HepG2 (cell line): ENCODE measurements around the gene ANKZF1. TPM values are rescaled to one million over a fixed set of nuclear protein-coding genes. Genes with fewer than 3 reads are reported as not detected.

ENCODE experiments used
- ARID3A ChIP-seq: IDR thresholded peaks from 2 replicates; pipeline ENCODE4 v1.6.1; 2012; ENCODE audit warnings: low read depth, low read length, improper control_type of control experiment
- ASH2L ChIP-seq: fragments of 300-600, 200-600 bp; sonication (generic); IDR thresholded peaks from 2 replicates; pipeline ENCODE4 v1.7.0; 2017; ENCODE audit warnings: low read depth, mild to moderate bottlenecking, moderate library complexity, mixed read lengths, low read length; ENCODE audit not compliant: insufficient read length
- ATF1 ChIP-seq: IDR thresholded peaks from 2 replicates; pipeline ENCODE4 v1.6.1; 2016; ENCODE audit warnings: mild to moderate bottlenecking, control low read depth
- ELF1 ChIP-seq: sonication (generic); formaldehyde crosslinking; IDR thresholded peaks from 2 replicates; pipeline ENCODE4 v1.4.0; 2020; ENCODE audit warnings: missing genetic modification reagents
- RFXANK ChIP-seq: IDR thresholded peaks from 2 replicates; pipeline ENCODE4 v1.6.1; 2016
- TOPORS ChIP-seq: sonication (generic); formaldehyde crosslinking; IDR thresholded peaks from 2 replicates; pipeline ENCODE4 v1.8.0; 2023; ENCODE audit warnings: mild to moderate bottlenecking, missing genetic modification reagents
- ZNF232 ChIP-seq: sonication (generic); formaldehyde crosslinking; IDR thresholded peaks from 2 replicates; pipeline ENCODE4 v1.4.0; 2020; ENCODE audit warnings: missing genetic modification reagents, borderline replicate concordance
- ZNF431 ChIP-seq: sonication (generic); formaldehyde crosslinking; IDR thresholded peaks from 2 replicates; pipeline ENCODE4 v1.9.0; 2022; ENCODE audit warnings: missing genetic modification reagents, low read depth, mild to moderate bottlenecking, borderline replicate concordance
- ZNF7 ChIP-seq: IDR thresholded peaks from 2 replicates; pipeline ENCODE4 v1.6.1; 2016; ENCODE audit warnings: missing biosample characterization, missing genetic modification reagents
- polyA plus RNA-seq, 8 experiments: library from polyadenylated mRNA; depleted of rRNA in 3 of 8; stranded (reverse) in 7 of 8; unstranded in 1 of 8; fragments of >200 nt; fragmentation: Illumina TruSeq in 4 of 8; extraction: Trizol in 4 of 8; gene quantifications; 2 replicates each; pipeline versions ENCODE4 v1.2.1 to v1.2.3, GENCODE V29; 2011 to 2016; ENCODE audit warnings: low read depth in 4 of 8, missing spikeins in 1 of 8, mixed read lengths in 1 of 8; ENCODE audit not compliant: insufficient read depth in 1 of 8
- total RNA-seq, 5 experiments: library from RNA; depleted of rRNA; stranded (reverse); fragments of >200 nt; fragmentation: Illumina TruSeq; extraction: Trizol; gene quantifications; 2 replicates each; pipeline ENCODE4 v1.2.3, GENCODE V29; 2016; ENCODE audit warnings: low read depth in 1 of 5
- TF ChIP-seq, protein P1 (sequence below): sonication (generic); formaldehyde crosslinking; IDR thresholded peaks from 2 replicates; pipeline ENCODE4 v1.4.0; 2020; ENCODE audit warnings: mild to moderate bottlenecking, missing genetic modification reagents
- TF ChIP-seq, protein P2 (sequence below): sonication (generic); formaldehyde crosslinking; IDR thresholded peaks from 2 replicates; pipeline ENCODE4 v1.4.0; 2020; ENCODE audit warnings: missing genetic modification reagents
- TF ChIP-seq, protein P3 (sequence below): sonication (generic); formaldehyde crosslinking; IDR thresholded peaks from 2 replicates; pipeline ENCODE4 v1.9.0; 2021; ENCODE audit warnings: missing genetic modification reagents, borderline replicate concordance
- TF ChIP-seq, protein P4 (sequence below): sonication (generic); formaldehyde crosslinking; IDR thresholded peaks from 2 replicates; pipeline ENCODE4 v1.4.0; 2020; ENCODE audit warnings: missing genetic modification reagents, borderline replicate concordance
- TF ChIP-seq, protein P5 (sequence below): IDR thresholded peaks from 2 replicates; pipeline ENCODE4 v1.6.1; 2016; ENCODE audit warnings: control low read depth

The ANKZF1 gene
- total and polyA plus RNA-seq, 2 of the 13 experiments (the other 11 are each of a cell fraction or from before 2014, with no cell fraction given): 25.3 to 128 TPM

- peak; percentile 63; the same call in 1 of the 2 replicates for TF ChIP-seq ZNF431 (CRISPR knock-in tag)
- TF ChIP-seq ARID3A: 0 out of 2 replicates have a peak, but pooled peaks have one; percentile 13
- peak; percentile 67; the same call in 1 of the 2 replicates for TF ChIP-seq TOPORS
- peak; percentile 37; the same call in 1 of the 2 replicates for TF ChIP-seq ZNF232 (CRISPR knock-in tag)
- TF ChIP-seq, protein P1, sequence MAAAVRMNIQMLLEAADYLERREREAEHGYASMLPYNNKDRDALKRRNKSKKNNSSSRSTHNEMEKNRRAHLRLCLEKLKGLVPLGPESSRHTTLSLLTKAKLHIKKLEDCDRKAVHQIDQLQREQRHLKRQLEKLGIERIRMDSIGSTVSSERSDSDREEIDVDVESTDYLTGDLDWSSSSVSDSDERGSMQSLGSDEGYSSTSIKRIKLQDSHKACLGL (CRISPR knock-in tag): peak; percentile 77; the same call in 1 of the 2 replicates
- TF ChIP-seq, protein P2, sequence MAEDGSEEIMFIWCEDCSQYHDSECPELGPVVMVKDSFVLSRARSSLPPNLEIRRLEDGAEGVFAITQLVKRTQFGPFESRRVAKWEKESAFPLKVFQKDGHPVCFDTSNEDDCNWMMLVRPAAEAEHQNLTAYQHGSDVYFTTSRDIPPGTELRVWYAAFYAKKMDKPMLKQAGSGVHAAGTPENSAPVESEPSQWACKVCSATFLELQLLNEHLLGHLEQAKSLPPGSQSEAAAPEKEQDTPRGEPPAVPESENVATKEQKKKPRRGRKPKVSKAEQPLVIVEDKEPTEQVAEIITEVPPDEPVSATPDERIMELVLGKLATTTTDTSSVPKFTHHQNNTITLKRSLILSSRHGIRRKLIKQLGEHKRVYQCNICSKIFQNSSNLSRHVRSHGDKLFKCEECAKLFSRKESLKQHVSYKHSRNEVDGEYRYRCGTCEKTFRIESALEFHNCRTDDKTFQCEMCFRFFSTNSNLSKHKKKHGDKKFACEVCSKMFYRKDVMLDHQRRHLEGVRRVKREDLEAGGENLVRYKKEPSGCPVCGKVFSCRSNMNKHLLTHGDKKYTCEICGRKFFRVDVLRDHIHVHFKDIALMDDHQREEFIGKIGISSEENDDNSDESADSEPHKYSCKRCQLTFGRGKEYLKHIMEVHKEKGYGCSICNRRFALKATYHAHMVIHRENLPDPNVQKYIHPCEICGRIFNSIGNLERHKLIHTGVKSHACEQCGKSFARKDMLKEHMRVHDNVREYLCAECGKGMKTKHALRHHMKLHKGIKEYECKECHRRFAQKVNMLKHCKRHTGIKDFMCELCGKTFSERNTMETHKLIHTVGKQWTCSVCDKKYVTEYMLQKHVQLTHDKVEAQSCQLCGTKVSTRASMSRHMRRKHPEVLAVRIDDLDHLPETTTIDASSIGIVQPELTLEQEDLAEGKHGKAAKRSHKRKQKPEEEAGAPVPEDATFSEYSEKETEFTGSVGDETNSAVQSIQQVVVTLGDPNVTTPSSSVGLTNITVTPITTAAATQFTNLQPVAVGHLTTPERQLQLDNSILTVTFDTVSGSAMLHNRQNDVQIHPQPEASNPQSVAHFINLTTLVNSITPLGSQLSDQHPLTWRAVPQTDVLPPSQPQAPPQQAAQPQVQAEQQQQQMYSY (CRISPR knock-in tag): no peak
- TF ChIP-seq, protein P3, sequence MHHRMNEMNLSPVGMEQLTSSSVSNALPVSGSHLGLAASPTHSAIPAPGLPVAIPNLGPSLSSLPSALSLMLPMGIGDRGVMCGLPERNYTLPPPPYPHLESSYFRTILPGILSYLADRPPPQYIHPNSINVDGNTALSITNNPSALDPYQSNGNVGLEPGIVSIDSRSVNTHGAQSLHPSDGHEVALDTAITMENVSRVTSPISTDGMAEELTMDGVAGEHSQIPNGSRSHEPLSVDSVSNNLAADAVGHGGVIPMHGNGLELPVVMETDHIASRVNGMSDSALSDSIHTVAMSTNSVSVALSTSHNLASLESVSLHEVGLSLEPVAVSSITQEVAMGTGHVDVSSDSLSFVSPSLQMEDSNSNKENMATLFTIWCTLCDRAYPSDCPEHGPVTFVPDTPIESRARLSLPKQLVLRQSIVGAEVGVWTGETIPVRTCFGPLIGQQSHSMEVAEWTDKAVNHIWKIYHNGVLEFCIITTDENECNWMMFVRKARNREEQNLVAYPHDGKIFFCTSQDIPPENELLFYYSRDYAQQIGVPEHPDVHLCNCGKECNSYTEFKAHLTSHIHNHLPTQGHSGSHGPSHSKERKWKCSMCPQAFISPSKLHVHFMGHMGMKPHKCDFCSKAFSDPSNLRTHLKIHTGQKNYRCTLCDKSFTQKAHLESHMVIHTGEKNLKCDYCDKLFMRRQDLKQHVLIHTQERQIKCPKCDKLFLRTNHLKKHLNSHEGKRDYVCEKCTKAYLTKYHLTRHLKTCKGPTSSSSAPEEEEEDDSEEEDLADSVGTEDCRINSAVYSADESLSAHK (CRISPR knock-in tag): peak; percentile 48; the same call in 1 of the 2 replicates
- peak; percentile 73 for TF ChIP-seq ATF1 (CRISPR knock-in tag)
- TF ChIP-seq RFXANK (CRISPR knock-in tag): no peak
- TF ChIP-seq, protein P4, sequence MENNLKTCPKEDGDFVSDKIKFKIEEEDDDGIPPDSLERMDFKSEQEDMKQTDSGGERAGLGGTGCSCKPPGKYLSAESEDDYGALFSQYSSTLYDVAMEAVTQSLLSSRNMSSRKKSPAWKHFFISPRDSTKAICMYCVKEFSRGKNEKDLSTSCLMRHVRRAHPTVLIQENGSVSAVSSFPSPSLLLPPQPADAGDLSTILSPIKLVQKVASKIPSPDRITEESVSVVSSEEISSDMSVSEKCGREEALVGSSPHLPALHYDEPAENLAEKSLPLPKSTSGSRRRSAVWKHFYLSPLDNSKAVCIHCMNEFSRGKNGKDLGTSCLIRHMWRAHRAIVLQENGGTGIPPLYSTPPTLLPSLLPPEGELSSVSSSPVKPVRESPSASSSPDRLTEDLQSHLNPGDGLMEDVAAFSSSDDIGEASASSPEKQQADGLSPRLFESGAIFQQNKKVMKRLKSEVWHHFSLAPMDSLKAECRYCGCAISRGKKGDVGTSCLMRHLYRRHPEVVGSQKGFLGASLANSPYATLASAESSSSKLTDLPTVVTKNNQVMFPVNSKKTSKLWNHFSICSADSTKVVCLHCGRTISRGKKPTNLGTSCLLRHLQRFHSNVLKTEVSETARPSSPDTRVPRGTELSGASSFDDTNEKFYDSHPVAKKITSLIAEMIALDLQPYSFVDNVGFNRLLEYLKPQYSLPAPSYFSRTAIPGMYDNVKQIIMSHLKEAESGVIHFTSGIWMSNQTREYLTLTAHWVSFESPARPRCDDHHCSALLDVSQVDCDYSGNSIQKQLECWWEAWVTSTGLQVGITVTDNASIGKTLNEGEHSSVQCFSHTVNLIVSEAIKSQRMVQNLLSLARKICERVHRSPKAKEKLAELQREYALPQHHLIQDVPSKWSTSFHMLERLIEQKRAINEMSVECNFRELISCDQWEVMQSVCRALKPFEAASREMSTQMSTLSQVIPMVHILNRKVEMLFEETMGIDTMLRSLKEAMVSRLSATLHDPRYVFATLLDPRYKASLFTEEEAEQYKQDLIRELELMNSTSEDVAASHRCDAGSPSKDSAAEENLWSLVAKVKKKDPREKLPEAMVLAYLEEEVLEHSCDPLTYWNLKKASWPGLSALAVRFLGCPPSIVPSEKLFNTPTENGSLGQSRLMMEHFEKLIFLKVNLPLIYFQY (CRISPR knock-in tag): peak; percentile 93; the same call in 1 of the 2 replicates
- TF ChIP-seq, protein P5, sequence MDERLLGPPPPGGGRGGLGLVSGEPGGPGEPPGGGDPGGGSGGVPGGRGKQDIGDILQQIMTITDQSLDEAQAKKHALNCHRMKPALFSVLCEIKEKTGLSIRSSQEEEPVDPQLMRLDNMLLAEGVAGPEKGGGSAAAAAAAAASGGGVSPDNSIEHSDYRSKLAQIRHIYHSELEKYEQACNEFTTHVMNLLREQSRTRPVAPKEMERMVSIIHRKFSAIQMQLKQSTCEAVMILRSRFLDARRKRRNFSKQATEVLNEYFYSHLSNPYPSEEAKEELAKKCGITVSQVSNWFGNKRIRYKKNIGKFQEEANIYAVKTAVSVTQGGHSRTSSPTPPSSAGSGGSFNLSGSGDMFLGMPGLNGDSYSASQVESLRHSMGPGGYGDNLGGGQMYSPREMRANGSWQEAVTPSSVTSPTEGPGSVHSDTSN: 0 out of 2 replicates have a peak, but pooled peaks have one; percentile 16
- TF ChIP-seq ASH2L: peak; percentile 63
- TF ChIP-seq ZNF7: 0 out of 2 replicates have a peak, but pooled peaks have one; percentile 11
- peak; percentile 80 for TF ChIP-seq ELF1 (CRISPR knock-in tag)
These were observed 49.7 kb downstream of the ANKZF1 start, which contains the start of gene DNAJB2 (continued) for GRCh38 chr2:219279151-219279915.
